Psoas muscle (tissue), 8 donors: ENCODE data around the gene GARIN5B. TPM values are rescaled to one million over a fixed set of nuclear protein-coding genes. Genes with fewer than 3 reads are reported as not detected.

Experiments used
- ATAC-seq, 4 donors: fragments of 200-7000 bp; cut with Tn5 transposase; one replicate each; pipeline ENCODE4 v1.9.1; 2020; ENCODE audit warnings: moderate library complexity in 3 of 4, mild to moderate bottlenecking in 2 of 4
- DNase-seq, 2 donors: peaks; one replicate each; pipeline ENCODE4 v3.0.0-alpha.2; 2020
- H3K27ac ChIP-seq: fragments of 200-600 bp; one replicate; pipeline ENCODE4 v1.8.0; 2022
- H3K27me3 ChIP-seq, 3 donors: fragments of 200-600 bp in 1 of 3; one replicate each; pipeline versions ENCODE4 v1.6.1 to v1.8.0; 2013 to 2022; ENCODE audit warnings: low read length in 2 of 3, mild to moderate bottlenecking in 2 of 3, moderate library complexity in 1 of 3; ENCODE audit not compliant: insufficient read depth in 3 of 3
- H3K36me3 ChIP-seq, 2 donors: fragments of 200-600 bp in 1 of 2; one replicate each; pipeline versions ENCODE4 v1.6.1 to v1.8.0; 2013 to 2022; ENCODE audit warnings: low read depth in 1 of 2, mild to moderate bottlenecking in 1 of 2, moderate library complexity in 1 of 2; ENCODE audit not compliant: insufficient read depth in 1 of 2
- H3K4me1 ChIP-seq: fragments of 200-600 bp; one replicate; pipeline ENCODE4 v1.8.0; 2022
- H3K4me3 ChIP-seq: fragments of 200-600 bp; one replicate; pipeline ENCODE4 v1.8.0; 2022; ENCODE audit warnings: mild to moderate bottlenecking
- H3K9me3 ChIP-seq: fragments of 200-600 bp; one replicate; pipeline ENCODE4 v1.8.0; 2022
- CTCF ChIP-seq: fragments of 200-600 bp; IDR thresholded peaks from one replicate; pipeline ENCODE4 v1.8.0; 2022; ENCODE audit warnings: antibody characterized with exemption
- WGBS, 3 donors: extraction: QIAGEN DNeasy Blood & Tissue Kit; methylation state at CpG; one replicate each; pipeline versions ENCODE4 v1.1.6 to v1.1.7; 2013; 5-methylcytosine and 5-hydroxymethylcytosine counted together
- intact Hi-C, 2 donors: fragments of 100-400 bp; cut with DNase I; formaldehyde crosslinking; loops; one replicate each; pipeline versions ENCODE4 v1.11.0 to v1.14.2; 2022
- polyA plus RNA-seq, 3 donors: library from polyadenylated mRNA; stranded (reverse); fragments of 200-250 nt; gene quantifications; one replicate each; pipeline ENCODE4 v1.2.3, GENCODE V29; 2013
- total RNA-seq, 4 donors: library from RNA; stranded (reverse); fragmentation: NEBNext Ultra II Directional in 2 of 4; extraction: Animal tissue kit (Norgen Biotek cat#: 25700) in 2 of 4; gene quantifications; one replicate each; pipeline versions ENCODE4 v1.2.1 to v1.2.4, GENCODE V29; 2021 to 2023
- donor health status: healthy with polysubstance abuse.
- donor health status: DM: no; HTN: no; CAD: no; lungs with moderate emphysema.
- donor health status: Bipolar disorder and iron deficiency.
- donor health status: healthy.
- donor health status: DM: yes; HTN: yes; CAD: no.
- donor health status: DM: no; HTN: no; CAD: no.
- donor health status: DM: no; HTN: no; CAD: no.
- donor health status: DM: yes; HTN: yes; CAD: no.

Gene GARIN5B
- total and polyA plus RNA-seq, 7 donors, result not detected

GRCh38 chr19:55311797-55312196, 51.3 kb downstream of the GARIN5B start:
- H3K4me3 ChIP-seq, result no peak overlapping the region
- intact Hi-C loops, result no loop called here

GRCh38 chr19:55311397-55311796, 51.7 kb downstream of the GARIN5B start:
- H3K4me1 ChIP-seq, result no peaks in the 10 kb centered on the region
- H3K9me3 ChIP-seq, result no peaks in the 10 kb centered on the region
- H3K4me3 ChIP-seq, result no peak overlapping the region
- TF ChIP-seq CTCF, result no peak
- H3K27me3 ChIP-seq, result peaks cover 0 to 4% (median 0%) of the 10 kb centered on the region in 3 donors
- DNase-seq (no peak), ATAC-seq (no peak)
- H3K27ac ChIP-seq, result no peak overlapping the region
- WGBS, 3 donors, result 84 to 91% (median 90%) methylated on average over 9 of the region's 9 CpGs
- H3K36me3 ChIP-seq, result no peaks in the 10 kb centered on the region
- intact Hi-C loops, result no loop called here

More at GRCh38 chr19:55311797-55312196, 51.3 kb downstream of the GARIN5B start:
- Histone ChIP-seq H3K27ac (no peak overlapping the region), H3K27me3 (peaks cover 0 to 4% (median 0%) of the 10 kb centered on the region in 3 donors), H3K9me3 (no peaks in the 10 kb centered on the region), H3K4me1 (no peaks in the 10 kb centered on the region), H3K36me3 (no peaks in the 10 kb centered on the region)
- TF ChIP-seq CTCF, result no peak
- ATAC-seq, result no peak
- 85 to 88% (median 87%) methylated on average over 16 to 18 of the region's 18 CpGs for WGBS, 3 donors
- no peak for DNase-seq

- TF ChIP-seq CTCF, result no peak
- peaks cover 0 to 4% (median 0%) of the 10 kb centered on the region in 3 donors for H3K27me3 ChIP-seq
- H3K9me3 ChIP-seq, result no peaks in the 10 kb centered on the region
- no peak overlapping the region for H3K27ac ChIP-seq
- H3K4me1 ChIP-seq, result no peaks in the 10 kb centered on the region
- DNase-seq, result no peak
- WGBS, 3 donors, result 54 to 66% (median 59%) methylated on average over 7 of the region's 7 CpGs
- intact Hi-C loops, result no loop called here
- no peaks in the 10 kb centered on the region for H3K36me3 ChIP-seq
- ATAC-seq, result no peak
- H3K4me3 ChIP-seq, result no peak overlapping the region
These were observed 52.6 kb downstream of the GARIN5B start for GRCh38 chr19:55310498-55310897.

GRCh38 chr19:55309448-55309847, 53.6 kb downstream of the GARIN5B start:
- H3K4me3 ChIP-seq, result no peak overlapping the region
- H3K9me3 ChIP-seq, result no peaks in the 10 kb centered on the region
- no peak for DNase-seq
- TF ChIP-seq CTCF, result no peak
- ATAC-seq, result no peak
- intact Hi-C loops, result no loop called here
- no peaks in the 10 kb centered on the region for H3K36me3 ChIP-seq
- H3K27ac ChIP-seq, result no peak overlapping the region
- H3K4me1 ChIP-seq, result no peaks in the 10 kb centered on the region
- H3K27me3 ChIP-seq, result peaks cover 0 to 4% (median 0%) of the 10 kb centered on the region in 3 donors
- 85 to 88% (median 85%) methylated on average over 5 of the region's 5 CpGs for WGBS, 3 donors

- WGBS, 3 donors, result 88 to 98% (median 89%) methylated on average over 11 of the region's 11 CpGs
- H3K4me3 ChIP-seq, result no peak overlapping the region
- ATAC-seq, result no peak
- H3K27me3 ChIP-seq, result peaks cover 0 to 4% (median 0%) of the 10 kb centered on the region in 3 donors
- no peaks in the 10 kb centered on the region for H3K9me3 ChIP-seq
- TF ChIP-seq CTCF, result no peak
- H3K36me3 ChIP-seq, result no peaks in the 10 kb centered on the region
- no peaks in the 10 kb centered on the region for H3K4me1 ChIP-seq
- H3K27ac ChIP-seq, result no peak overlapping the region
- DNase-seq, result no peak
- intact Hi-C loops, result no loop called here
These were observed 54.8 kb downstream of the GARIN5B start for GRCh38 chr19:55308281-55308680.
